NB4 (cell line): ENCODE measurements around the gene WDFY4.

ENCODE experiments used
- MYC ChIP-seq: IDR thresholded peaks from 2 replicates; pipeline ENCODE4 v1.6.1; 2011; ENCODE audit warnings: low read depth, low read length
- POLR2A ChIP-seq: IDR thresholded peaks from 2 replicates; pipeline ENCODE4 v1.6.1; 2011; ENCODE audit warnings: mild to moderate bottlenecking; ENCODE audit not compliant: insufficient read length; ENCODE audit errors: extremely low read depth
- TF ChIP-seq, protein P1 (sequence below): IDR thresholded peaks from one replicate; pipeline ENCODE4 v1.5.1; 2012; ENCODE audit warnings: low read depth, low read length

DNA sequence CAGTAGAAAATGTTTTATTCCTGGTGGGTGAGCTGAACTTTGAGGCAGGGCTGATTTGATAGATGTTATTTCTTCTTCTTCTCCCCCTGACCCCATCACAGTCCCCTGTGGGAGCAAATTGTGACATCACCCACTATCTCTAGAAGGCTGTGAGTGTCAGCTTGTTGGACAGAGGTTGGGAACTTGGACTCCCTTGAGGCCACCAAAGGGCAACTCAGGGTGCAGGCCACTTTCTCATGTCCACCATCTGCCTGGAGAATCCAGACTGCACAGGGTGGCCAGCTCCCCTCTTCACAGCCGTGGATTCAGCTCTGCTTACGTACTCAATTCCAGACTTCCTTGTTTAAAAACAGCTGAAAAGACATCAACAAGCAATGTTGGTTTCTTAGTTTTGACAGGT lies 151.9 kb downstream of the WDFY4 start:
- TF ChIP-seq, protein P1, sequence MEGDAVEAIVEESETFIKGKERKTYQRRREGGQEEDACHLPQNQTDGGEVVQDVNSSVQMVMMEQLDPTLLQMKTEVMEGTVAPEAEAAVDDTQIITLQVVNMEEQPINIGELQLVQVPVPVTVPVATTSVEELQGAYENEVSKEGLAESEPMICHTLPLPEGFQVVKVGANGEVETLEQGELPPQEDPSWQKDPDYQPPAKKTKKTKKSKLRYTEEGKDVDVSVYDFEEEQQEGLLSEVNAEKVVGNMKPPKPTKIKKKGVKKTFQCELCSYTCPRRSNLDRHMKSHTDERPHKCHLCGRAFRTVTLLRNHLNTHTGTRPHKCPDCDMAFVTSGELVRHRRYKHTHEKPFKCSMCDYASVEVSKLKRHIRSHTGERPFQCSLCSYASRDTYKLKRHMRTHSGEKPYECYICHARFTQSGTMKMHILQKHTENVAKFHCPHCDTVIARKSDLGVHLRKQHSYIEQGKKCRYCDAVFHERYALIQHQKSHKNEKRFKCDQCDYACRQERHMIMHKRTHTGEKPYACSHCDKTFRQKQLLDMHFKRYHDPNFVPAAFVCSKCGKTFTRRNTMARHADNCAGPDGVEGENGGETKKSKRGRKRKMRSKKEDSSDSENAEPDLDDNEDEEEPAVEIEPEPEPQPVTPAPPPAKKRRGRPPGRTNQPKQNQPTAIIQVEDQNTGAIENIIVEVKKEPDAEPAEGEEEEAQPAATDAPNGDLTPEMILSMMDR, result no peak
- TF ChIP-seq MYC, result no peak
- no peak for TF ChIP-seq POLR2A
